Fibroblast of upper back skin (primary cell): ENCODE results near the gene SSNA1.

Source experiments
- DNase-seq: peaks from one replicate; pipeline ENCODE4 v3.0.0-alpha.2; 2013

SSNA1 gene

GRCh38 chr9:137201205-137201868 lies 12.9 kb downstream of the SSNA1 start:
- DNase-seq: no peak

GRCh38 chr9:137202966-137203365 lies 14.5 kb downstream of the SSNA1 start:
- no peak for DNase-seq

- no peak for DNase-seq
Measured at GRCh38 chr9:137204731-137205125, 16.3 kb downstream of the SSNA1 start.

- peak; percentile 81 for DNase-seq
Measured at GRCh38 chr9:137205126-137206069, 16.9 kb downstream of the SSNA1 start, which contains the start of the genes NDOR1 and TMEM203. NDOR1 (plus strand) TSS chr9:137205700; CDS start chr9:137205778, 78 bp downstream. TMEM203 (minus strand) TSS chr9:137205648; CDS start chr9:137205414, 234 bp downstream.

GRCh38 chr9:137206602-137207001 lies 18.1 kb downstream of the SSNA1 start:
- DNase-seq: no peak

- DNase-seq: no peak
Measured at GRCh38 chr9:137211532-137211931, 23.1 kb downstream of the SSNA1 start.

GRCh38 chr9:137212520-137212919 lies 24.0 kb downstream of the SSNA1 start:
- DNase-seq: no peak

GRCh38 chr9:137213160-137214060 lies 24.9 kb downstream of the SSNA1 start:
- DNase-seq: no peak

GRCh38 chr9:137214620-137215019 lies 26.1 kb downstream of the SSNA1 start:
- DNase-seq: no peak

GRCh38 chr9:137215196-137215986 lies 26.9 kb downstream of the SSNA1 start:
- no peak for DNase-seq

GRCh38 chr9:137216188-137216965 lies 27.9 kb downstream of the SSNA1 start:
- no peak for DNase-seq

GRCh38 chr9:137217276-137218211 lies 29.1 kb downstream of the SSNA1 start:
- no peak for DNase-seq

- DNase-seq: no peak
Measured at GRCh38 chr9:137218212-137218753, 29.8 kb downstream of the SSNA1 start.

GRCh38 chr9:137218754-137219271 lies 30.3 kb downstream of the SSNA1 start:
- no peak for DNase-seq

- no peak for DNase-seq
Measured at GRCh38 chr9:137219757-137220316, 31.4 kb downstream of the SSNA1 start.

- DNase-seq: no peak
Measured at GRCh38 chr9:137220317-137221094, 32.0 kb downstream of the SSNA1 start.

GRCh38 chr9:137221095-137221505 lies 32.6 kb downstream of the SSNA1 start:
- no peak for DNase-seq

GRCh38 chr9:137221506-137222111 lies 33.1 kb downstream of the SSNA1 start:
- no peak for DNase-seq
